IMR-90 (cell line): ENCODE results near the gene CLSTN1. TPM values are rescaled to one million over a fixed set of nuclear protein-coding genes. Genes with fewer than 3 reads are reported as not detected.

Experiments used
- CHD1 ChIP-seq: IDR thresholded peaks from 2 replicates; pipeline ENCODE4 v1.6.1; 2012; ENCODE audit warnings: low read depth, low read length, improper control_type of control experiment
- MAFK ChIP-seq: IDR thresholded peaks from 2 replicates; pipeline ENCODE4 v1.6.1; 2012; ENCODE audit warnings: low read depth, low read length, improper control_type of control experiment
- NFE2L2 ChIP-seq: fragments of 150-350 bp; IDR thresholded peaks from 2 replicates; pipeline ENCODE4 v1.6.1; 2016; ENCODE audit warnings: low read depth, mild to moderate bottlenecking, low read length
- polyA plus RNA-seq, 3 experiments: library from polyadenylated mRNA; depleted of rRNA; stranded (reverse); fragments of >200 nt; gene quantifications; 2 replicates each; pipeline ENCODE4 v1.2.3, GENCODE V29; 2012; ENCODE audit warnings: low replicate concordance in 1 of 3
- total RNA-seq: library from RNA; depleted of rRNA; stranded (reverse); fragments of >200 nt; gene quantifications from 2 replicates; pipeline ENCODE4 v1.2.3, GENCODE V29; 2012
- TF ChIP-seq, protein P1 (sequence below): conservative IDR thresholded peaks from 2 replicates; pipeline ENCODE4 v1.5.1; 2012; ENCODE audit warnings: mild to moderate bottlenecking, low read depth, low read length, improper control_type of control experiment

CLSTN1 gene
- total and polyA plus RNA-seq, 2 of the 4 experiments (the other 2 are of a cell fraction): 30.1 to 72.2 TPM

DNA sequence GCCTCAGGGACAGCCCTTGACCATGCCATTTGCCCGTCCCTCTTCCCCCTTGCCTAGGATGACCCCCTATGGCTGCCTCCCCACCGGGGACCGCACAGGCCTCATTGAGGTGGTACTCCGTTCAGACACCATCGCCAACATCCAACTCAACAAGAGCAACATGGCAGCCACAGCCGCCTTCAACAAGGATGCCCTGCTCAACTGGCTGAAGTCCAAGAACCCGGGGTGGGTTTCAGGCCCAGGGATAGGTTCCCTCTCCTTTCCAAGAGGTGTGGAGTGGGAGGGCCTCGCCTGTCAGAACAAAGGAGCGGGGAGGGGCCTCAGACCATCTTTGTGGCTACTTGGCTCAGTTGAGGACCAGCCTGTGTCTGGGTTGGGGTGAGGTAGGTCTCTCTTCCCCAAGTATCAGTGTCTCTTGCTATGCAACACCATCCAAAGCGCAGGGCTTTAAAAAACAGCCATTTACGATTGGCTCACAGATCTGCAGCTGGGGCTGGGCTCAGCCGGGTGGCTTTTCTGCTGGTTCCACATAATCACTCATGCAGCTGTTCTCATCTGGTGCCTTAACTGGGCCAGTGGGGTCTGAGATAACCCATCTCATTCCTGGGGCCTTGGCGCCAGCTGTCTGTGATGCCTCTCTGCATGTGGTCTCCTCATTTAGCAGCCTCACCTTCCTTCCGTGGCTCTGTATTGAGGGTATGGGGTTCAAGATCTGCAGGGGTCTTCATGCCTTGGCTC is 100.5 kb downstream of the CLSTN1 start (continued):
- TF ChIP-seq, protein P1, sequence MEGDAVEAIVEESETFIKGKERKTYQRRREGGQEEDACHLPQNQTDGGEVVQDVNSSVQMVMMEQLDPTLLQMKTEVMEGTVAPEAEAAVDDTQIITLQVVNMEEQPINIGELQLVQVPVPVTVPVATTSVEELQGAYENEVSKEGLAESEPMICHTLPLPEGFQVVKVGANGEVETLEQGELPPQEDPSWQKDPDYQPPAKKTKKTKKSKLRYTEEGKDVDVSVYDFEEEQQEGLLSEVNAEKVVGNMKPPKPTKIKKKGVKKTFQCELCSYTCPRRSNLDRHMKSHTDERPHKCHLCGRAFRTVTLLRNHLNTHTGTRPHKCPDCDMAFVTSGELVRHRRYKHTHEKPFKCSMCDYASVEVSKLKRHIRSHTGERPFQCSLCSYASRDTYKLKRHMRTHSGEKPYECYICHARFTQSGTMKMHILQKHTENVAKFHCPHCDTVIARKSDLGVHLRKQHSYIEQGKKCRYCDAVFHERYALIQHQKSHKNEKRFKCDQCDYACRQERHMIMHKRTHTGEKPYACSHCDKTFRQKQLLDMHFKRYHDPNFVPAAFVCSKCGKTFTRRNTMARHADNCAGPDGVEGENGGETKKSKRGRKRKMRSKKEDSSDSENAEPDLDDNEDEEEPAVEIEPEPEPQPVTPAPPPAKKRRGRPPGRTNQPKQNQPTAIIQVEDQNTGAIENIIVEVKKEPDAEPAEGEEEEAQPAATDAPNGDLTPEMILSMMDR: no peak
- TF ChIP-seq MAFK: no peak
- no peak for TF ChIP-seq NFE2L2
- no peak for TF ChIP-seq CHD1
